RCC 7860 (cell line): ENCODE results near the gene GSX2.
"Not testable (repeated sequence)": the region's sequence is repeated elsewhere in the genome, so short reads cannot be mapped to it uniquely, and the experiment has no call there.

Experiments used
- DNase-seq: peaks from one replicate; pipeline ENCODE4 v3.0.0-alpha.2; 2015; ENCODE audit warnings: low spot score
- FAIRE-seq: peaks from 2 replicates; lab custom pipeline; 2012; peaks lifted over from hg19 to GRCh38; lab: Jason Lieb, UNC

GSX2 gene

DNA sequence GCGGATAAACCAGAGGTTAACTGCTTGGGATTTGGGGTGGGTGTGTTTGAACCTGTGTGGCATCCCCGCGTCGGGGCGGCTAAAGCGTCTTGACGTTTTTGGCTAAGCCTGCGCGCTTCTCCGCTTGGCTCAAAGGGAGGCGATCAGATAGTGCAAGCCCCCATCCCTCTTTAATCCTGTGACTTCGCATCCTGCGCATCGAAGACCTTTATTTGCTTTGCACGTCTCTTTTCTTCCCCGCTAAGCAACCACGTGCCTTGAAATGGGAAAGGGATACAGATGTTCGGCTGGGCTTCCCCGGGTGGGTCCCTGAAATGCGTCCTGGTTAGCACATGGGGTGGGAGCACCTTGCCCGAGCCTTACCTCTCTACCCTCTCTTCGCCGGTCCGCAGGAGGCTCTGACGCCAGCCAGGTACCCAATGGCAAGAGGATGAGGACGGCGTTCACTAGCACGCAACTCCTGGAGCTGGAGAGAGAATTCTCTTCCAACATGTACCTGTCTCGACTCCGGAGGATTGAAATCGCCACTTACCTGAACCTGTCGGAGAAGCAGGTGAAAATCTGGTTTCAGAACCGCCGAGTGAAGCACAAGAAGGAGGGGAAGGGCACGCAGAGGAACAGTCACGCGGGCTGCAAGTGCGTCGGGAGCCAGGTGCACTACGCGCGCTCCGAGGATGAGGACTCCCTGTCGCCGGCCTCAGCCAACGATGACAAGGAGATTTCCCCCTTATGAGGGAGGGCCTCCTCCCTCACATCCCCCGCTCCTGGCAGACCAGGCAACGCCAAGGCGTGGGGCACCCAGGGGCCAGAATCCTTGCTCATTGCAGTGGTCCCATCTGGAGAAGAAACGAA lies 1.5 kb downstream of the GSX2 start:
- no peak for FAIRE-seq
- no peak for DNase-seq

DNA sequence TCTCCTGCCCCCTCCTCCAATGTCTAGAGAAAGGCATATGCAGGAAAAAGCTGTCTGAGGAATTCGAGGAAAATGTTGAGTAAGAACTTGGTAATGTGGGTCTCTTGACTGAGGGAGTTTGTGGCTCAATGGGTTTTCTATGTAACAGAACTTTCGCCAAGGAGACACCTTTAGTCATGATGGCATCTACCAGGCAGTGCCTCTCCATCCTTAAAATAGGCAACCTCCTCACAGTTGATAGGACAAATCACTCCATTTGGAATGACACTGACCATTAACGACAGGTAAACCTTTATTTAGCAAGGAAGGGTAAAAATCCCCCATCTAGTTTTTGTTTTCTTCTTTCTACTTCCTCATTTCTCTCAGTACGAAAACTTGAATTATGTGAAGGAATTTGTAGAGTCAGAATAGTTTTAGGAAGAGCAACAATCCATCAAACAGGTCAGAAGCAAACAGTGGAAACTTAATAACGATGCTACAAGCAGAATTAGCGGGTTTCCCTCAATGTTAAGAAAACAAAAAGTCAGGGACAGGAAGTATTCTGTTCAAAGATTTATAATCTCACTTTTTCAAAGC lies 2.7 kb downstream of the GSX2 start:
- DNase-seq (no peak), FAIRE-seq (no peak)

DNA sequence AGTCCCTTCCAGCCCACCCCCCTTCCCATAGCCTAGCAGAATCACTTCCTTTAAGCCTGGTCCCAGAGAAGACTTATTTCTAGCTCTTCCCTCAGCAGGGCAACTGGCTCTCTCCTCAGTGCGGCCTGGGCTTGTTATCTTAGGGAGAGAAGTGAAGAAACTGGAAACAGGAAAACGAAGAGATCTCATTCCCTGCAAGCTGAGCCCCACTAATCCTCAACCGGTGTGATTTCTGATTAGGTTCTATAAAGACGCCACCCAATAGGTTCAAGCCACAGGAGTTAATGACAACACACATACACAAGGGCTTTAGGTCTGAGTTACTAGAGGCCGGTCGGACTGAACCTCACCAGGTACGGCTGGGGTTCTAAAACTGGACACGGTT lies 3.2 kb downstream of the GSX2 start:
- no peak for DNase-seq
- no peak for FAIRE-seq

DNA sequence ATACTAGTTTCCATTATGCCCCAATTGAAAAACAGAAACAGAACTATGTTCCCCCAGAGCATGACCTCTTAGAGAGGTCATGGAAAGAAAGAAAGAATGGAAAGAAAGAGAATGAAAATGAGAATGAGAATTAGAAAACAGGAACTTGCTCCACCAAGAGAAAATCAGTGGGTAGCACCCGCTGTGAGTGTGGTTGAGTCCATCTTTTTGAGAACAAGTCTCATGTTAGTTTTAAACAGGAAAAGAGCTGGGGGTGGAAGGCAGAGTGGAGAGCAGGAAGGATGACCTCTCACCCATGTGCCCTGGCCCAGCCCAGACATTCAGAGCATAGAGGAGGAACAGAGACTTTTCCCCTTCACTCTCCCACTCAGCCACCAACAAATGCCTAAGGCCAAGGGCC lies 4.9 kb downstream of the GSX2 start:
- DNase-seq (no peak), FAIRE-seq (no peak)

DNA sequence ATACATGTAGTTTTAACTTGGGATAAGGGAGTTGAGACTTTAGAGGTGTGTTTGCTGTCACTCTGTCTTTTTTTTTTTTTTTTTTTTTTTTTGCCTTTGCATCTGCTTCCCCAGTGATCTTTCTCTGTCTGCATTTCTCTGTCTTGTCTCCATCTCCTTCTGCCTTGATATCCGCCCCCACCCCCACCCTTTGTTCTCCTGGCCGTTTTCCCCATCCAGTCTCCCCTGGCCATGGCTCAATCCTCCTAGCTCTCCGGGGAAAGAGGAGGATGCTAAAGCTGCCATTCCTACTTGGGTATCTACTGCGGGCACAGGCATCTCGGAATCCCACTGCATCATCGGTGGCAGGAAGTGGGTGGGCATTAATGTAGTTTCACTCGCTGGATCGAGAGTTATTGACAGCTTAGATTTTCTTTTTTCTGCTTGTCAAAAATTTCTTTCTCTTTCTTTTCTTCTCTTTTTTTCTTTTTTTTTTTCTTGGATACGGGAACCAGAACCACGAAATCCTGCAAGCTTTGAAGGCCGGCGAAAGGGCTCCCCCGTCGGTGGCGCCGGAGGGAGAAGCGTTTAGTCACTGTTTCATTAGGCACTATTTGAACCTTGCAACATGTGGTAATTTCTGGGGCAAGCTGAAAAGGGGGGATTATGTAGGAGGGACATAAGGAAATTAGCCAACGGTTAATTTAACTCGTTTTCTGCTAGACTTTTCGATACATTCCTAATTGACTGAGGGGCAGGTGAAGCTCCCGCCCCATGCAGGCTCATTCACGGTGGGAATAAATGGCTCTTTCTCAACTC lies 8.2 kb downstream of the GSX2 start:
- no peak for FAIRE-seq
- no peak for DNase-seq

DNA sequence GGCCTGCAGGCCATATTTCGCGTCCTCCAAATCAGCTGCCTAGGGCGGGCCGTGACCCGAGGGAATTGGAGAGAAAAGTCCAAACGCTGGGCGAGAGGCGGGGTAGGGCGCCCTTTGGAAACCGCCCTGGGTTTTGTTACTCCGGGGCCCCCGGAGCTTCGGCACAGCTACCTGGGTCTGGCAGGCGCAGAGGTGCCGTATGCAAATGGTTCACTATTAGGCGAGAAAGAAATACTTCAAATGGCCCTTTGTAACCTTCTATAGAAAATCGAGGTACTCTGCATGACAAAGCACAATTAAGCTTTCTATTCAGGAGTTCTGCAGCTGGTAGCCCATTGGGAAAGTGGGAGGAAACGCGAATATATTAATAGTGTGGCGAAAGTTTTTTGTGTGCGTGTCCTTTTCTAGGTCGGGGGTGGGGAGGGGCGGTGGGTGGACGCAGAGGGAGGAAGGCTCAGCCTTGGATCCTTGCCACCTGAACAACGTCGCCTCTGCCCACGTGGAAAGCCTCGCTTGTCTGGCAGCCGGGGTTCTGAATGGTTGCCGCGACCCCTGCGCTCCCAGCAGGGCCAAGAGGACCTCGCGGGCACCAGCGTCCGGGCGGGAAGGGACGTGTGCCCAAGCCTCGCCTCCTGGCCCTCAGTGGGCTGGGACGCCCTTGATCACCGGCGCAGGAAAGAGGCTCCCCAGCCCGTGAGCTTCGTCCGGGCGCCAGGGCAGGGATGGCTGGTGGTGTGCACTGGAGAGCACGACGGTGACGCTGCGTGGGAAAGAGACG lies 9.5 kb downstream of the GSX2 start:
- FAIRE-seq (no peak), DNase-seq (no peak)

DNA sequence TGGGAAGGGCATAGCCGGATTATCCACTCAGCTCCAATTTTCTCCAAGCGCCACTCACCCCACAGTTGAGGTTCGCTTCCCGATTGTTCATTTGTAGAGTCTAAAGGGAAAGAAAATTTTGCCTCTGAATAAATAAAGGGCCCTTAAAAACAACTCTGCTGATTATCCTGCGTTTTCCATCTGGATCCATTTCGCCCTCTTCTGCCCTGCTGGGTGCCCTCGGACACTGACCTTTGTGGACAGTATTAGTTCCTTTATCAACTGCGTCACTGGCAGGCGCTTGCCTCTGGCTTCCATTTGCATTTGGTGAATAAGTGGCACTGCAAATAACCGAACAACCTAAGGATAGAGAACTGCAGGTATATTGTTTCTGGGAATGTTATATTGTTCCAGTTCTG lies 10.1 kb downstream of the GSX2 start:
- DNase-seq: no peak
- no peak for FAIRE-seq

DNA sequence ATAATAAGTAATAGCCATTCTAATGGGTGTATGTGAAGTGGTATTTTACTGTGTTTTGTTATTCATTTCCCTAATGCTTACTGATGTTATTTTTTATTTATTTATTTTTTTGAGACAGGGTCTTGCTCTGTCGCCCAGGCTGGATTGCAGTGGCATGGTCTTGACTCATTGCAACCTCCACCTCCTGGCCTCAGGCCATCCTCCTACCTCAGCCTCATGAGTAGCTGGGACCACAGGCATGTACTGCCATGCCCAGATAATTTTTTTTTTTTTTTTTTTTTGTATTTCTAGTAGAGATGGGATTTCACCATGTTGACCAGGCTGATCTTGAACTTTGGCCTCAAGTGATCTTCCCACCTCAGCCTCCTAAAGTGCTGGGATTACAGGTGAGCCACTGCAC lies 13.2 kb downstream of the GSX2 start:
- FAIRE-seq, DNase-seq: not testable (repeated sequence)

DNA sequence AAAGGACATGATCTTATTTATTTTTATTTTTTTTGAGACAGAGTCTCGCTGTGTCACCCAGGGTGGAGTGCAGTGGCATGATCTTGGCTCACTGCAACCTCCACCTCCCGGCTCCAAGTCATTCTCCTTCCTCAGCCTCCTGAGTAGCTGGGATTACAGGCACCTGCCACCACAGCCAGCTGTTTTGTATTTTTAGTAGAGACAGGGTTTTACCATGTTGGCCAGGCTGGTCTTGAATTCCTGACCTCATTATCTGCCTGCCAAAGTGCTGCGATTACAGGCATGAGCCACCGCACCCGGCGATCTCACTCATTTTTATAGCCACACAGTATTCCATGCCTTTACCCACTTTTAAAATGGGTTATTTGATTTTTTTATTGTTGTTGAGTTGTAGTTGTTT lies 16.3 kb downstream of the GSX2 start:
- DNase-seq, FAIRE-seq: not testable (repeated sequence)

DNA sequence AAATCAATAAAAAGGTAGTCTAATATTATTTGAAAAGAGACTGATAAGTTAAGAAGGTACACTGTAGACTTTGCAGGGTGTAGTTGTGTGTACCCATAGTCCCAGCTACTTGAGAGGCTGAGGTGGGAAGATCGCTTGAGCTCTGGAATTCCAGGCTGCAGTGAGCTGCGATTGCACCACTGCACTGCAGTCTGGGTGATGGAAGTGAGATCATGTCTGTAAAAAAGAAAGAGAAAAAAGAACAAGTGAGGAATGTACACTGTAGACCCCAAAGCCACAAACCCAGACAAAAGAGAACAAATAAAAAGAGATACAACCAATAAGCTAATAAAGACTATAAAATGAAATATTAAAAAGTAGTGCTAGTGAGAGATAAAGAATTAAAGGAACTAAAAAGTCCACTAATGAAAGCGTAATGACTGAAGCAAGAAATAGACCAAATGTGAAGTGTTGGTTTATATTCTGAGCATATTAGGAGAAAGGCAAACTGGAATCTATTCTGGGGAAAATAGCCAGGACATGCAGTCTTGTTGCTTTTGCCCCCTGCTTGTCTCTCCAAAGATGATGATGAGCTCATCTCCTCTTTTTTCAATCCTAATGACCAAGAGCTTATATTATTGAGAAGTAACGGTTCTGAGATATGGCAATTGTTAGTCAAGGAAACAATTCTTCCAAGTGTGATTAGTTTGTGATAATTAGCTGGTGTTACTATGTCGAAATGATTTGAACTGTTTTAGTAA lies 19.1 kb downstream of the GSX2 start:
- FAIRE-seq: no peak
- DNase-seq: no peak

DNA sequence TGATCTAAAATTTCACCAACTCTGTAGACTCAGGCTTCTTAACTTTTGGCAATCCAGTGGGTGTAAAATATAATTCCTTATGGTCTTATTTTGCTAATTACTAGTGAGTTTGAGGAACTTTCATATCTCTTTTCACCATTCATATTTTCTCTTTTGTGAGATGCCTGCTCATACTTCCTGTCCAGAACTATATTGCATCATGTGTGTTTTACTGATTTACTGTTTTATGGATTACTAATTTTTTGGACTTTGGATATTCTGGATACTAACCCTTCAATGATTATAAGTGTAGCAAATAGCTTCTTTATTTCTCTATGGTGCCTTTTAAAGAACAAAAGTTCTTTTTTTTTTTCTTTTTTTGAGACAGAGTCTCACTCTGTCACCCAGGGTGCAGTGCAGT lies 20.6 kb downstream of the GSX2 start:
- DNase-seq (no peak), FAIRE-seq (no peak)

DNA sequence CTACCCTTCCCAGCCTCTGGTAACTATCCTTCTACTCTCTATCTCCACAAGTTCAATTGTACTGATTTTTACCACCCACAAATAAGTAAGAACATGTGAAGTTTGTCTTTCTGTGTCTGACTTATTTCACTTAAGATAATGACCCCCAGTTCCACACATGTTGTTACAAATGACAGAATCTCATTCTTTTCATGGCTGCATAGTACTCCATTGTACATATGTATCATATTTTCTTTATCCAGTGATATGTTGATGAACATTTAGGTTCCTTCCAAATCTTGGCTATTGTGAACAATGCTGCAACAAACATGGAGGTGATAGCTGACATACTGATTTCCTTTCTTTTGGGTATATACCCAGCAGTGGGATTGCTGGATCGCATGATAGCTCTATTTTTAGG lies 27.7 kb downstream of the GSX2 start:
- DNase-seq: no peak
- no peak for FAIRE-seq

DNA sequence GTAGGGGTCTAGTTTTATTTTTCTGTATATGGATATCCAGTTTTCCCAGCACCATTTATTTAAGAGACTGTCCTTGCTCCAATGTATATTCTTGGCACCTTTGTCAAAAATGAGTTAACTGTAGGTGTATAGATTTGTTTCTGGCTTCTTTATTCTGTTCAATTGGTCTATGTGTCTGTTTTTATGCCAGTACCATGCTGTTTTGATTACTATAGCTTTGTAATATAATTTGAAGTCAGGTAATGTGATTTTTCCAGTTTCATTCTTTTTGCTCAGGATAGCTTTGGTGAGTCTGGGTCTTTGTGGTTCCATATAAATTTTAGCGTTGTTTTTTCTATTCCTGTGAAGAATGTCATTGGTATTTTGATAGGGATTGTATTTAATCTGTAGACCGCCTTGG lies 28.7 kb downstream of the GSX2 start:
- DNase-seq, FAIRE-seq: not testable (repeated sequence)

DNA sequence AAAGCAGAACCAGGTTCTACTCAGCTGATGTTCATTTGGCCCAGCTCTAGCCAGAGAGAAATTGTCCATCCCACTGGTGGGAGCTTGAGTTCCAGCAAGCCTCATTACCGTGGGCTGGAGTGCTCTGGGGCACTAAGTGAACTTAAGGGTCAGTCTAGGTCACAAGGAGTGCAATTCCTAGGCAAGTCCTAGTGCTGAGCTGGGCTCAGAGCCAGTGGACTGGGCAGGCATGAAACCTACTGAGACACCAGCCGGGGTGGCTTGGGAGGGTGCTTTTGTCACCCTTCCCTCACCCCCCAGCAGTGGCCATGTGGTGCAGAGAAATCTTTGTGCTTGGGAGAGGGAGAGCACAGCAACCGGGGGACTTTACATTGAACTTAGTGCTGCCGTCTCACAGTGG lies 39.4 kb downstream of the GSX2 start:
- DNase-seq (no peak), FAIRE-seq (no peak)

DNA sequence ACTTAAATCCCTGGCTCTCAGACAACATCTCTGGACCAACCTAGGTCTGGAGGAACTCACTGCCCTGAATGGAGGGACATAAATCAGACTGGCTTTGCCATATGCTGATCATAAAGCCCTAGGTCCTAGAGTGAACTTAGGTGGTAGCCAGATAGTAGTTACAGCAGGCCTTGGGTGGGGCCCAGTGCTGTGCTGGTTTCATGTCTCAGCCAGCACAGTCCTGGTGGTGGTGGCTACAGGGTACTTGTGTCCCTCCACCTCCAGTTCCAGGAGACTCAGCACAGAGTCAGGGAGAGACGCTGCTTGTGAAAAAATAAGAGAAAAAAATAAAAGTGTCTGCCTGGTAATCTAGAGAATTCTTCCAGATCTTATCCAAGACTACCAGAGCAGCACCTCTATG lies 40.3 kb downstream of the GSX2 start:
- no peak for FAIRE-seq

DNA sequence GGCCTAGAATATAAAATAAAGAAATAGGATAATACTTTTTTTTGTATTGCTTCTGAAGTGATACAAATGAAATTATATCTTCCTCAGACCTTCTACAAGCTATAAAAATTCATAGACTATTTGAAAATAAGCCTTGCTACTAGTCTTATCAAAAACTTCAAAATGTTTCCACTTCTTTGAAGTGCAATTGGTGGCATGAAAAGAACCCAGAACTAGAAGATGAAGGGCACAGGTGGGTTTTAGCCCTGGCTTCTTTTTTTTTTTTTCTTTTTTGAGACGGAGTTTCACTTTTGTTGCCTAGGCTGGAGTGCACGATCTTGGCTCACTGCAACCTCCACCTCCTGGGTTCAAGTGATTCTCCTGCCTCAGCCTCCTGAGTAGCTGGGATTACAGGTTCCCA lies 44.2 kb downstream of the GSX2 start:
- no peak for FAIRE-seq
- DNase-seq: no peak

More for the DNA sequence above, 40.3 kb downstream of the GSX2 start:
- no peak for DNase-seq

DNA sequence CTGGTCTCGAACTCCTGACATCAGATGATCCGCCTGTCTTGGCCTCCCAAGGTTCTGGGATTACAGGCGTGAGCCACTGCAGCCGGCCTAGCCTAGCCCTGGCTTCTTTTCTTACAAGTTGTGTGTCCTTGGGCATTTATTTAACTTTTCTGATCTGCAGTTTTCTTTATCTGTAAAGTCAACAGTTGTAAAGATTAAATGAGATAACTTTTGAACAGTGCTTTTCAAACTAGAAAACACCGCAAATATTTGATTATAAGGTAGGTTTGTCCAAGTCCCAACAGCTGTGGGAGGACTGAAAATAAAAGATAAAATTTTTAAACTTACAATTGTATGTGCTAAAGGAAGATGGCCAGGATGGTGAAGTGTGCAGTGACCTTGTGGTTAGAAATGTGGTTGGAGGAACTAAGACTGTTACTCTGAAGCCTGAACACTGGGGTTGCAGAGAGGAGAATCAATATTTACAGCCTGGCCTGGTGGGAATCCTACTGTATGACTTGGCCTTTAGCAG lies 44.8 kb downstream of the GSX2 start:
- FAIRE-seq (no peak), DNase-seq (no peak)

DNA sequence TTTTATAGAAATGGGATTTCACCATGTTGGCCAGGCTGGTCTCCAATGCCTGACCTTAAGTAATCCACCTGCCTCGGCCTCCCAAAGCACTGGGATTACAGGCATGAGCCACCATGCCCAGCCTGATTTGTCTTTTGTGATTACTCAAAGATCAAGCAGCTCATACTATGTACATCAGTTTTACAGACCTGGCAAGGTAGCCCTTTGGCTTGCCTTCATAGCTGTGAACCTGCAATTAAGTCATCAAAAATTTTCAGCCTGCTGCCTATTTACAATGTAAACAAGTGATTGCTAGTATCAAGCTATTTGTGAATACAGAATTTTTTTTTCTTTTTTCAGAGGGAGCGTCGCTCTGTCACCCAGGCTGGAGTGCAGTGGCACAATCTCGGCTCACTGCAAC lies 46.2 kb downstream of the GSX2 start:
- DNase-seq (no peak), FAIRE-seq (no peak)

DNA sequence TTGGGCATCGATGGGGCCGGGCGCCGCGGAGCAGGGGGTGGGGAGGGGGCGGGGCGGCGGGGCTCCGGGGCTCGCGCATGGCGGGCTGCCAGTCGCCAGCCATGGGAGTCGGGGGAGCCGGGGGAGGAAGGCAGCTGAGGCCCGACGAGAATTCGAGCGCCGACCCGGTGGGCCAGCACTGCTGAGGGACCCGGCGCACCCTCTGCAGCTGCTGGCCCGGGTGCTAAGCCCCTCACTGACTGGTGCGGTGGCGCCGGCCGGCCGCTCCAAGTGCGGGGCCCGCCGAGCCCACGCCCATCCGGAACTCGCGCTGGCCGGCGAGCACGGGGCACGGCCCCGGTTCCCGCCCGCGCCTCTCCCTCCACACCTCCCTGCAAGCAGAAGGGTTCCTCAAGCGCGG lies 49.4 kb downstream of the GSX2 start:
- DNase-seq (no peak), FAIRE-seq (no peak)
